Prostate gland (tissue), 2 donors: ENCODE data around the gene FLT1. TPM values are rescaled to one million over a fixed set of nuclear protein-coding genes. Genes with fewer than 3 reads are reported as not detected.

Source experiments
- DNase-seq: peaks from one replicate; pipeline ENCODE4 v3.0.0-alpha.2; 2019; ENCODE audit warnings: low spot score
- H3K27ac ChIP-seq, 2 donors: fragments of 200-600 bp; sonication (generic); 2 replicates each; pipeline ENCODE4 v1.5.1; 2017 to 2019
- H3K27me3 ChIP-seq: fragments of 200-600 bp; sonication (generic); replicated peaks from 2 replicates; pipeline ENCODE4 v1.5.1; 2019; ENCODE audit not compliant: insufficient read depth
- H3K36me3 ChIP-seq, 2 donors: fragments of 200-600 bp; sonication (generic); 1 replicate in 1 of 2; 2 replicates in 1 of 2; pipeline versions ENCODE4 v1.5.1 to v1.8.1; 2017 to 2019
- H3K4me1 ChIP-seq: fragments of 200-600 bp; sonication (generic); replicated peaks from 2 replicates; pipeline ENCODE4 v1.5.1; 2019
- H3K4me3 ChIP-seq, 2 donors: fragments of 200-600 bp; sonication (generic); 2 replicates each; pipeline ENCODE4 v1.5.1; 2017 to 2019
- H3K9me3 ChIP-seq: fragments of 200-600 bp; sonication (generic); 2 replicates; pipeline ENCODE4 v1.5.1; 2017
- CTCF ChIP-seq, 4 experiments: fragments of 200-600 bp in 2 of 4; fragments of 450-650 bp in 2 of 4; sonication (generic) in 2 of 4; IDR thresholded peaks; 1 replicate in 3 of 4; 2 replicates in 1 of 4; pipeline ENCODE4 v1.5.1; 2016 to 2019; ENCODE audit warnings: antibody characterized with exemption in 4 of 4, mild to moderate bottlenecking in 2 of 4, moderate library complexity in 2 of 4
- POLR2A ChIP-seq: fragments of 450-650 bp; IDR thresholded peaks from one replicate; pipeline ENCODE4 v1.6.1; 2016; ENCODE audit warnings: antibody characterized with exemption, mild to moderate bottlenecking
- POLR2AphosphoS5 ChIP-seq: sonication (generic); formaldehyde crosslinking; IDR thresholded peaks from one replicate; pipeline ENCODE4 v1.6.1; 2017; ENCODE audit warnings: antibody characterized with exemption
- WGBS: methylation state at CpG from one replicate; pipeline ENCODE4 v1.1.5; 2018; 5-methylcytosine and 5-hydroxymethylcytosine counted together
- intact Hi-C: fragments of 100-400 bp; cut with DNase I; formaldehyde crosslinking; loops from one replicate; pipeline ENCODE4 v1.14.2; 2022
- total RNA-seq, 2 donors: library from RNA; depleted of rRNA; stranded (reverse); fragments of >200 nt; gene quantifications; one replicate each; pipeline ENCODE4 v1.1.0, GENCODE V29; 2016

Gene FLT1
- total RNA-seq, 2 donors from 2014 or later = 9.1 to 27.0 TPM

- H3K27me3 ChIP-seq = no peaks in the 10 kb centered on the region
- no peaks in the 10 kb centered on the region for H3K36me3 ChIP-seq
- WGBS = 36% methylated on average over 11 of the region's 11 CpGs
- H3K4me1 ChIP-seq = no peaks in the 10 kb centered on the region
- intact Hi-C loops = no loop called here
- H3K27ac ChIP-seq = no peak overlapping the region
- DNase-seq = no peak
- H3K4me3 ChIP-seq = no peak overlapping the region
- TF ChIP-seq CTCF (IDR thresholded peaks at IDR 0.05) (no peak), POLR2AphosphoS5 (no peak), POLR2A (no peak)
- H3K9me3 ChIP-seq = no peaks in the 10 kb centered on the region
Observed at GRCh38 chr13:28476919-28477708, 17.8 kb downstream of the FLT1 start.

GRCh38 chr13:28475916-28476725, 18.8 kb downstream of the FLT1 start:
- no peak for TF ChIP-seq POLR2A
- no peak for TF ChIP-seq CTCF (IDR thresholded peaks at IDR 0.05)
- TF ChIP-seq POLR2AphosphoS5 = no peak
- no peak overlapping the region for H3K4me3 ChIP-seq
- no peak overlapping the region for H3K27ac ChIP-seq
- H3K4me1 ChIP-seq = no peaks in the 10 kb centered on the region
- WGBS = 69% methylated on average over 7 of the region's 7 CpGs
- intact Hi-C loops = no loop called here
- no peaks in the 10 kb centered on the region for H3K9me3 ChIP-seq
- DNase-seq = no peak
- H3K36me3 ChIP-seq = no peaks in the 10 kb centered on the region
- no peaks in the 10 kb centered on the region for H3K27me3 ChIP-seq

GRCh38 chr13:28474491-28475134, 20.3 kb downstream of the FLT1 start:
- DNase-seq = no peak
- intact Hi-C loops = no loop called here
- Histone ChIP-seq H3K27ac (no peak overlapping the region), H3K27me3 (no peaks in the 10 kb centered on the region), H3K9me3 (no peaks in the 10 kb centered on the region), H3K4me1 (no peaks in the 10 kb centered on the region), H3K4me3 (no peak overlapping the region), H3K36me3 (no peaks in the 10 kb centered on the region)
- WGBS = 78% methylated on average over 1 of the region's 1 CpG
- TF ChIP-seq CTCF (IDR thresholded peaks at IDR 0.05) = no peak
- no peak for TF ChIP-seq POLR2AphosphoS5
- no peak for TF ChIP-seq POLR2A

GRCh38 chr13:28473044-28473443, 21.9 kb downstream of the FLT1 start:
- no peaks in the 10 kb centered on the region for H3K27me3 ChIP-seq
- no peak overlapping the region for H3K27ac ChIP-seq
- no peaks in the 10 kb centered on the region for H3K4me1 ChIP-seq
- WGBS = 90% methylated on average over 7 of the region's 7 CpGs
- no peaks in the 10 kb centered on the region for H3K36me3 ChIP-seq
- no peak for DNase-seq
- H3K9me3 ChIP-seq = no peaks in the 10 kb centered on the region
- no peak for TF ChIP-seq POLR2A
- TF ChIP-seq CTCF (IDR thresholded peaks at IDR 0.05) = no peak
- TF ChIP-seq POLR2AphosphoS5 = no peak
- no peak overlapping the region for H3K4me3 ChIP-seq
- intact Hi-C loops = no loop called here
